Thoracic aorta (tissue), 2 donors: ENCODE measurements around the gene KRT32. TPM values are rescaled to one million over a fixed set of nuclear protein-coding genes. Genes with fewer than 3 reads are reported as not detected.

Source experiments
- ATAC-seq: fragments of 150-250 bp; one replicate; pipeline ENCODE4 v1.8.0; 2017; ENCODE audit warnings: low read depth; ENCODE audit not compliant: insufficient number of reproducible peaks, low FRiP score
- DNase-seq: peaks from one replicate; pipeline ENCODE4 v3.0.0-alpha.2; 2020; ENCODE audit warnings: low spot score
- H3K27ac ChIP-seq, 2 donors: fragments of 200-600 bp; sonication (generic); 1 replicate in 1 of 2; 2 replicates in 1 of 2; pipeline ENCODE4 v1.5.1; 2016; ENCODE audit warnings: mild to moderate bottlenecking in 2 of 2, moderate library complexity in 2 of 2
- H3K27me3 ChIP-seq: fragments of 200-600 bp; sonication (generic); replicated peaks from 2 replicates; pipeline ENCODE4 v1.6.0; 2016; ENCODE audit warnings: mild to moderate bottlenecking; ENCODE audit not compliant: insufficient read depth
- H3K36me3 ChIP-seq: fragments of 200-600 bp; sonication (generic); one replicate; pipeline ENCODE4 v1.5.1; 2016
- H3K4me1 ChIP-seq, 2 donors: fragments of 200-600 bp; sonication (generic); 1 replicate in 1 of 2; 2 replicates in 1 of 2; pipeline versions ENCODE4 v1.5.1 to v1.6.0; 2016; ENCODE audit warnings: low read depth in 2 of 2, mild to moderate bottlenecking in 1 of 2; ENCODE audit not compliant: control insufficient read depth in 1 of 2
- H3K4me3 ChIP-seq: fragments of 200-600 bp; sonication (generic); 2 replicates; pipeline ENCODE4 v1.5.1; 2016; ENCODE audit warnings: mild to moderate bottlenecking
- H3K9me3 ChIP-seq: fragments of 200-600 bp; sonication (generic); 2 replicates; pipeline ENCODE4 v1.5.1; 2016
- CTCF ChIP-seq: fragments of 200-600 bp; sonication (generic); IDR thresholded peaks from one replicate; pipeline ENCODE4 v1.5.1; 2019; ENCODE audit warnings: antibody characterized with exemption
- total RNA-seq, 2 donors: library from RNA; depleted of rRNA; stranded (reverse); fragments of >200 nt; gene quantifications; one replicate each; pipeline versions ENCODE4 v1.1.0 to v1.2.3, GENCODE V29; 2016

KRT32 gene
- total RNA-seq, 2 donors from 2014 or later = not detected

- Histone ChIP-seq H3K27me3 (no peaks in the 10 kb centered on the region), H3K9me3 (no peaks in the 10 kb centered on the region), H3K4me3 (no peak overlapping the region), H3K4me1 (no peaks in the 10 kb centered on the region), H3K36me3 (no peaks in the 10 kb centered on the region), H3K27ac (no peak overlapping the region)
- TF ChIP-seq CTCF = no peak
- no peak for DNase-seq
- ATAC-seq = no peak
Observed at GRCh38 chr17:41505809-41506767, 38.9 kb upstream of the KRT32 start.

- H3K36me3 ChIP-seq = no peaks in the 10 kb centered on the region
- H3K9me3 ChIP-seq = no peaks in the 10 kb centered on the region
- DNase-seq (no peak), ATAC-seq (no peak)
- no peaks in the 10 kb centered on the region for H3K27me3 ChIP-seq
- no peak within 1 kb of the TSS for H3K27ac ChIP-seq
- H3K4me1 ChIP-seq = no peaks in the 10 kb centered on the region
- no peak for TF ChIP-seq CTCF
- no peak within 1 kb of the TSS for H3K4me3 ChIP-seq
Observed at GRCh38 chr17:41505007-41505808, 38.0 kb upstream of the KRT32 start, which contains the start of gene KRT13. KRT13 (minus strand) TSS chr17:41505612; CDS start chr17:41505550, 62 bp downstream.

GRCh38 chr17:41504246-41504977, 37.2 kb upstream of the KRT32 start:
- no peak overlapping the region for H3K27ac ChIP-seq
- no peaks in the 10 kb centered on the region for H3K27me3 ChIP-seq
- no peak for TF ChIP-seq CTCF
- ATAC-seq (no peak), DNase-seq (no peak)
- H3K36me3 ChIP-seq = no peaks in the 10 kb centered on the region
- no peak overlapping the region for H3K4me3 ChIP-seq
- no peaks in the 10 kb centered on the region for H3K9me3 ChIP-seq
- no peaks in the 10 kb centered on the region for H3K4me1 ChIP-seq

GRCh38 chr17:41503202-41503601, 36.0 kb upstream of the KRT32 start:
- no peak for TF ChIP-seq CTCF
- Histone ChIP-seq H3K36me3 (no peaks in the 10 kb centered on the region), H3K27ac (no peak overlapping the region), H3K9me3 (no peaks in the 10 kb centered on the region), H3K4me3 (no peak overlapping the region), H3K27me3 (no peaks in the 10 kb centered on the region), H3K4me1 (no peaks in the 10 kb centered on the region)
- ATAC-seq (no peak), DNase-seq (no peak)
